MCF 10A (cell line): ENCODE results near the gene KHSRP. TPM values are rescaled to one million over a fixed set of nuclear protein-coding genes. Genes with fewer than 3 reads are reported as not detected.
"Not testable (repeated sequence)": the region's sequence is repeated elsewhere in the genome, so short reads cannot be mapped to it uniquely, and the experiment has no call there.

Experiments used
- BruUV-seq: library from RNA; stranded (reverse); fragments of 400-500 nt; replicated peaks from 2 replicates; lab custom pipeline; 2021; lab: Mats Ljungman, UMichigan
- CTCF ChIA-PET: fragments of 300-600 bp; sonication (Branson Sonifier 250); formaldehyde crosslinking; extraction: SDS; loops from one replicate; lab custom pipeline; 2021; ENCODE audit warnings: antibody characterized with exemption, inconsistent platforms; lab: Yijun Ruan, JAX
- POLR2A ChIA-PET: fragments of 300-600, 350-650 bp; sonication (Branson Sonifier 250); formaldehyde crosslinking; extraction: SDS; loops from one replicate; lab custom pipeline; 2020; ENCODE audit warnings: antibody characterized with exemption, inconsistent platforms; lab: Yijun Ruan, JAX
- DNase-seq: peaks from one replicate; pipeline ENCODE4 v3.0.0-alpha.2; 2018; ENCODE audit not compliant: unreplicated experiment
- H3K27ac Mint-ChIP-seq: one replicate; pipeline ENCODE4 v1.8.0; 2022; ENCODE audit warnings: mild to moderate bottlenecking, low read depth, mixed read lengths; ENCODE audit not compliant: unreplicated experiment
- H3K27me3 Mint-ChIP-seq: one replicate; pipeline ENCODE4 v1.8.0; 2022; ENCODE audit warnings: mixed read lengths; ENCODE audit not compliant: insufficient read depth, unreplicated experiment
- H3K36me3 Mint-ChIP-seq: one replicate; pipeline ENCODE4 v1.8.0; 2022; ENCODE audit warnings: mild to moderate bottlenecking, moderate library complexity, mixed read lengths; ENCODE audit not compliant: insufficient read depth, unreplicated experiment
- H3K4me1 Mint-ChIP-seq: one replicate; pipeline ENCODE4 v1.8.0; 2022; ENCODE audit warnings: mixed read lengths; ENCODE audit not compliant: insufficient read depth, unreplicated experiment
- H3K4me3 Mint-ChIP-seq: one replicate; pipeline ENCODE4 v1.8.0; 2022; ENCODE audit warnings: mild to moderate bottlenecking, moderate library complexity, mixed read lengths; ENCODE audit not compliant: unreplicated experiment
- H3K9me3 Mint-ChIP-seq: one replicate; pipeline ENCODE4 v1.8.0; 2022; ENCODE audit warnings: mixed read lengths; ENCODE audit not compliant: unreplicated experiment
- intact Hi-C: fragments of 100-400 bp; cut with micrococcal nuclease; formaldehyde crosslinking; loops from 2 replicates; pipeline ENCODE4 v1.14.1; 2022
- total RNA-seq: library from RNA; stranded (reverse); gene quantifications from 2 replicates; pipeline ENCODE4 v1.2.3, GENCODE V29; 2022
- TF ChIP-seq, protein P1 (sequence below): fragments of 200-600 bp; IDR thresholded peaks from one replicate; pipeline ENCODE4 v1.8.0; 2022; ENCODE audit warnings: antibody characterized with exemption, mild to moderate bottlenecking; ENCODE audit not compliant: unreplicated experiment

The KHSRP gene
- total RNA-seq, 1 experiment from 2014 or later: 278 TPM

- DNase-seq: no peak
- no TSS peak for BruUV-seq
- Mint-ChIP-seq H3K4me1 (no peaks in the 10 kb centered on the region), H3K9me3 (no peaks in the 10 kb centered on the region), H3K27ac (no peak overlapping the region), H3K36me3 (no peaks in the 10 kb centered on the region), H3K4me3 (no peak overlapping the region), H3K27me3 (no peaks in the 10 kb centered on the region)
- TF ChIP-seq, protein P1, sequence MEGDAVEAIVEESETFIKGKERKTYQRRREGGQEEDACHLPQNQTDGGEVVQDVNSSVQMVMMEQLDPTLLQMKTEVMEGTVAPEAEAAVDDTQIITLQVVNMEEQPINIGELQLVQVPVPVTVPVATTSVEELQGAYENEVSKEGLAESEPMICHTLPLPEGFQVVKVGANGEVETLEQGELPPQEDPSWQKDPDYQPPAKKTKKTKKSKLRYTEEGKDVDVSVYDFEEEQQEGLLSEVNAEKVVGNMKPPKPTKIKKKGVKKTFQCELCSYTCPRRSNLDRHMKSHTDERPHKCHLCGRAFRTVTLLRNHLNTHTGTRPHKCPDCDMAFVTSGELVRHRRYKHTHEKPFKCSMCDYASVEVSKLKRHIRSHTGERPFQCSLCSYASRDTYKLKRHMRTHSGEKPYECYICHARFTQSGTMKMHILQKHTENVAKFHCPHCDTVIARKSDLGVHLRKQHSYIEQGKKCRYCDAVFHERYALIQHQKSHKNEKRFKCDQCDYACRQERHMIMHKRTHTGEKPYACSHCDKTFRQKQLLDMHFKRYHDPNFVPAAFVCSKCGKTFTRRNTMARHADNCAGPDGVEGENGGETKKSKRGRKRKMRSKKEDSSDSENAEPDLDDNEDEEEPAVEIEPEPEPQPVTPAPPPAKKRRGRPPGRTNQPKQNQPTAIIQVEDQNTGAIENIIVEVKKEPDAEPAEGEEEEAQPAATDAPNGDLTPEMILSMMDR: no peak
- CTCF ChIA-PET: interaction anchor here (0.7 kb wide), 1 partner anchor 184 kb away, joined by 3 read pairs; no protein-coding TSS in a partner anchor
- intact Hi-C loops: no loop called here
- POLR2A ChIA-PET: no interaction called here
These were observed 21.6 kb downstream of the KHSRP start for GRCh38 chr19:6402837-6403608.

GRCh38 chr19:6402058-6402457 lies 22.6 kb downstream of the KHSRP start:
- Mint-ChIP-seq H3K4me3 (no peak overlapping the region), H3K27ac (no peak overlapping the region), H3K36me3 (no peaks in the 10 kb centered on the region), H3K4me1 (no peaks in the 10 kb centered on the region), H3K9me3 (no peaks in the 10 kb centered on the region), H3K27me3 (no peaks in the 10 kb centered on the region)
- intact Hi-C loops: no loop called here
- DNase-seq: no peak
- no TSS peak for BruUV-seq
- TF ChIP-seq, protein P1: no peak
- POLR2A ChIA-PET: no interaction called here
- CTCF ChIA-PET: interaction anchor here (0.8 kb wide), 1 partner anchor 24 kb away, joined by 3 read pairs; no protein-coding TSS in a partner anchor

- H3K9me3 Mint-ChIP-seq, BruUV-seq, H3K27ac Mint-ChIP-seq, intact Hi-C loops, DNase-seq, H3K4me1 Mint-ChIP-seq, H3K4me3 Mint-ChIP-seq, H3K36me3 Mint-ChIP-seq, H3K27me3 Mint-ChIP-seq, POLR2A ChIA-PET: not testable (repeated sequence)
- CTCF ChIA-PET: interaction anchor here (0.7 kb wide), 1 partner anchor 1932 kb away, joined by 3 read pairs; no protein-coding TSS in a partner anchor
These were observed 24.3 kb downstream of the KHSRP start for GRCh38 chr19:6400062-6400944.

DNA sequence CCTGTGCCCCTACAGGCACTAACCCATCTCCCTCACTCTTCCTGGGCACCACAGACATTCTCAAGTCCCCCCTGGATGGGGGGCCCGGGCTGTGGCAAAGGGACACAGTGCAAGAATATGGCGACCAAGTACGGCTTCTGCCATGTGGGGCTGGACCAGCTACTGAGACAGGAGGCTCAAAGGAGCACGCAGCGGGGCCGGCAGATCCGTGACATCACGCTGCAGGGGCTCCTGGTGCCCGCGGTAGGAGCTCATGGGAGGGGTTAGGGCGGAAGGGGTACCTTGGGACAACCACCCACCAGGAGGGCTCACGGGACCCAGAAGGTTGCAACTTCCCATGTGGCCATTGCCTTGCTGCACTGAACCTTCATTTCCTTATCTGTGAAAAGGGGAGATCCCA lies 28.3 kb downstream of the KHSRP start:
- CTCF ChIA-PET: no interaction called here

More for the DNA sequence above, 28.3 kb downstream of the KHSRP start:
- BruUV-seq: no TSS peak
- no peak overlapping the region for H3K4me3 Mint-ChIP-seq
- no peak for DNase-seq
- POLR2A ChIA-PET: no interaction called here
- H3K4me1 Mint-ChIP-seq: peaks cover 13% of the 10 kb centered on the region
- TF ChIP-seq, protein P1: no peak
- intact Hi-C loops: no loop called here
- H3K27ac Mint-ChIP-seq: no peak overlapping the region
- no peaks in the 10 kb centered on the region for H3K9me3 Mint-ChIP-seq
- H3K27me3 Mint-ChIP-seq: no peaks in the 10 kb centered on the region
- H3K36me3 Mint-ChIP-seq: peaks cover 8% of the 10 kb centered on the region
